ENCODE results near the gene SPTBN1.
"Not testable (repeated sequence)": the region's sequence is repeated elsewhere in the genome, so short reads cannot be mapped to it uniquely, and the experiment has no call there.

Gene SPTBN1

GRCh38 chr2:54471221-54471711 lies 15.1 kb downstream of the SPTBN1 start:
- FAIRE-seq: no peak

DNA sequence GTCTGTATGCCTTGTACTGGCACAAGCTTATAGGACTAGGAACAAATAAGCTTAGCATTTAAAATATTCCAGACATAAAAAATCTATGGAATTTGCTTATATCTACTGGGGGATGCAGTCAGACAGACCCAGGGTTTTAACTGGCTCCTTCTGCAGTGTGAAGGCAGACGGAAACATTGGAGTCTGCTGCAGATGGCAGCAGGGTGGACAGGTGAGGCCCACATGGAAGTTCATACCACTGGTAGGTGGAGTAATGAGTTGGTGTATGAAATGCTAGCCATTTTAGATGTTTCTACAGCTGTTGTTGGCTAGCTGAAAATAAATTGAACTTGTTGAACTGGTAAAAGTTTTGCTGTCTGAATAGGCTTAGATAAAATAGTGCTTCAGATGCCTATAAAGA lies 17.7 kb downstream of the SPTBN1 start:
- FAIRE-seq: no peak

GRCh38 chr2:54475285-54475684 lies 19.2 kb downstream of the SPTBN1 start:
- FAIRE-seq: no peak

DNA sequence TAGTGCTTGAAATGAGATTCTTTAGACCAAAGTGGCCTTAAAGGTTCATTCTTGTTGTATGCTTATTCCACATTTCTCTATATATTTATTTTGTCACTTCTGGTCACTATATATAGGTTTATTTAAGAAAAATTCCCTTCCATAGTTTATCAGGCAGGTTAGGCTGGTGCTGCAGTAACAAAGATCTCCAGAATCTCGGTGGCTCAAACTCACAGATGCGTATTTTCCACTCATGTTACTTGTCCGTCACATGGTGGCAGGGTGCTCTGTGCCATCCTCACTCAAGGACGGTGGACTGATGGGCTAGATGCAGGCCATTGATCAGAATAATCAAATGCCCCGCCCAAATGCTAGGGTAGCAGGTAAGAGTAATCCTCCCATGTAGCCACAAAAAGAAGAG lies 19.8 kb downstream of the SPTBN1 start:
- FAIRE-seq: no peak

DNA sequence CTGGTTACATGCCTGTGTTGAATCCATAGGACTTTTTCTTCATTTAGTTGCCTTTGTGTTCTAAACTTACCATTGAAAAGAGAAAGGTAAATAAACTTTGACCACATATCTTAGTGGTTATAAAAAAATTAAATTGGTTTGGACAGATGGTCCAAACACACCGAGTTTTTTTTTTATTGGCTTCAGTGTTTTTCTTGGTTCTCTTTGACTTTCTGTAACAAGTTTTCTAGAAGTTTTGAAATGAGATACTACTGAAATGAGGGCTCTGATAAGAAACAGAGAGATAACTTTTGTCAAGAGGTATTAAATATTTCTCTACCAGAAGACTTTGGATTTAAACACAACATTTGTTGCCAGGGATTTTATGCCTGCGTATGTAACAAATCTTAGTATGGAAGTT lies 20.7 kb downstream of the SPTBN1 start:
- no peak for FAIRE-seq

GRCh38 chr2:54477896-54478295 lies 21.8 kb downstream of the SPTBN1 start:
- no peak for FAIRE-seq

DNA sequence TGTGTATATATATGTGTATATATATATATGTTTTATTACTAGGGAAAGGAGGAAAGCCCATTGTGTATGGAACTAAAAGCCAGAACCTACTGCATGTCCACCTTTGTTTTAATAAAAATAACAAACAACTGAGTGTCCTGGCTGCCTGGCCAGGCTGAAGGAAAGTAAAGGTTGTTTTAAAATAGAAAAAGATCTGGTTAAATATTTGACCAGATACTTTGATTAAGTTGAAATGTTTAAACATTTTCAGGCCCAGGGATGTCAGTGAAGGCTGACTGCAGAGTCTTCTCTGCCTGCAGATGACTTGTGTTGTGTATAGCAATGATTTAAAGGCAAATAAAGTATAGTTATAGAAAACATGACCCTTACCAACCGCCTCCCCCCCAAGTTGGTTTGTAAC lies 22.8 kb downstream of the SPTBN1 start:
- FAIRE-seq: no peak

GRCh38 chr2:54479424-54479823 lies 23.3 kb downstream of the SPTBN1 start:
- FAIRE-seq: no peak

DNA sequence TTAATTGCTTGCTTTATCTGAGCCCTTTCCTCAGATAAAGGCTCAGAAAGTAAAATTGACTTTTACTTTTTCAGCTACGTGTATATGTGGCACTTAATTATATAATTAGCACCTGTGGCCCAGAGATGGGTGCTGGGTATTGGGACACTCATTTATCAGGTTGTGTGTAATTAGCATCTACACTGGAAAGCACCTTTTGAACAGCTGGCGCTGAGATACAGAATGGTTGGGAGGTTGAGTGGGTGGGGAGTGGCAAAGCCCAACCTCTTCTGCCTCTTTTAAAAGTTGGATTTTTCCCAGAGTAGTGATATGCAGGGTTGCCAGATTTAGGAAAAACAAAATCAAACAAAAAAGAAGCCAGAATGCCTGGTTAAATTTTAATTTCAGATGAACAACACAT lies 23.9 kb downstream of the SPTBN1 start:
- no peak for FAIRE-seq

DNA sequence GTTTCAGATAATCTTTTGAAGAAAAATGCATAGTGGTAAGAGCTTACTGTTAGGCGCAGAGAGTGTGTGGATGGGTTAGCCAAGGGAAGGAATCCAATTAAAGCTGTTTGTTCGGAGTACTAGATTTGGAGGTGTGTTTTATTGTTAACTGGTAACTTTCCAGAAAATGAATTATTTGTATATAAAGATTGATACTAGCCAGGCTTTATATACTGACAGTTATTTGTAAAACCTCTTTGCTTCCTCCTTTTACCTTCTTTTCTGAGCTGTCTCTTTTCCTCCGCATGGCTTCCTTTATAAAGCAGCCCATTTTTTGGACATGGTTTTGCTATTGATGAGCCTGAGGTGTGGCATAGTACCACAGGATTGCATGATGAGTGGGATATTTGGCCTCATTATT lies 25.6 kb downstream of the SPTBN1 start:
- FAIRE-seq: no peak

- no peak for FAIRE-seq
Measured at GRCh38 chr2:54482715-54483114, 26.6 kb downstream of the SPTBN1 start.

- no peak for FAIRE-seq
Measured at GRCh38 chr2:54483426-54483825, 27.3 kb downstream of the SPTBN1 start.

DNA sequence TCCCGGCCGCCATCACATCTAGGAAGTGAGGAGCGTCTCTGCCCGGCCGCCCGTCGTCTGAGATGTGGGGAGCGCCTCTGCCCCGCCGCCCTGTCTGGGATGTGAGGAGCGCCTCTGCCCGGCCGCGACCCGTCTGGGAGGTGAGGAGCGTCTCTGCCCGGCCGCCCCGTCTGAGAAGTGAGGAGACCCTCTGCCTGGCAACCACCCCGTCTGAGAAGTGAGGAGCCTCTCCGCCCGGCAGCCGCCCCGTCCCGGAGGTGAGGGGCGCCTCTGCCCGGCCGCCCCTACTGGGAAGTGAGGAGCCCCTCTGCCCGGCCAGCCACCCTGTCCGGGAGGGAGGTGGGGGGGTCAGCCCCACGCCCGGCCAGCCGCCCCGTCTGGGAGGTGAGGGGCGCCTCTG lies 29.6 kb downstream of the SPTBN1 start:
- FAIRE-seq: not testable (repeated sequence)

GRCh38 chr2:54486766-54487165 lies 30.6 kb downstream of the SPTBN1 start:
- no peak for FAIRE-seq

DNA sequence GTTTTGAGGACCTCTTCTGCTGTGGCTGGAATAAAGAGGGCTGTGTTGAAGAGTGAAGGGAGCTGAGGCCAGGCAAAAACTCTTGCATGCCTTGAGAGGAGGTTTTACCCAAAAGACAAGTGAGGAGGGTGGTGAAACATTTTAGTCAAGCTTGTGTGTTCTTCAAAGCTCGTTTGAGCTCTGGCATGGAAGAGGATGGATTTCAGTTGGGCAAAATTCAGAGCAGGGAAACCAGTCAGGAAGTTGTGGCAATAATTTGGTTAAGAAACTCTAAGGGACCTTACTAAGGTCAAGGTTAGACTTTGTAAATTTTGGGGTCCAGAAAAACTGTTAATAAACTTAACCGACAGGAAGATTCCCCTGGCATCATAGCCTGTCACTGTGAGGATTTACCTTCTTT lies 34.7 kb downstream of the SPTBN1 start:
- no peak for FAIRE-seq

GRCh38 chr2:54492335-54492734 lies 36.2 kb downstream of the SPTBN1 start:
- no peak for FAIRE-seq

DNA sequence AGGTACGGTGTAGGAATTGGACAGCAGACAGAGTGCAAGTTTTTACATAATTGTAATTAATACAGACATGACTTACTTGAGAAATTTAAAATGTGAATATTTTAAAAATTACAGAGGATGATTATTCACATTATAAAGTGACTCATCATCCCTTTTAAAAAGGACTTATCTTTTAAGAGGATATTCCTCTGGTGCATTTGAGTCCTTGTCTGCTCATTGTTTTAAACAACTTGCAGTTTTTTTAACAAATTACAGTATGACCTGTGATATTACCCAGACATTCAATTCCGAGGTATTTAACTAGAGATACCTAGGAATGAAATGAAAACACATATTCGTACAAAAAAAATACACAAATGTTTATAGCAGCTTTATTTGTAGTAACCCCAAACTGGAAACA lies 38.0 kb downstream of the SPTBN1 start:
- FAIRE-seq: no peak

- no peak for FAIRE-seq
Measured at GRCh38 chr2:54496920-54497319, 40.8 kb downstream of the SPTBN1 start.

- no peak for FAIRE-seq
Measured at GRCh38 chr2:54497763-54498680, 41.9 kb downstream of the SPTBN1 start.

GRCh38 chr2:54499661-54500060 lies 43.5 kb downstream of the SPTBN1 start:
- FAIRE-seq: no peak

- no peak for FAIRE-seq
Measured at GRCh38 chr2:54500404-54501205, 44.5 kb downstream of the SPTBN1 start.

DNA sequence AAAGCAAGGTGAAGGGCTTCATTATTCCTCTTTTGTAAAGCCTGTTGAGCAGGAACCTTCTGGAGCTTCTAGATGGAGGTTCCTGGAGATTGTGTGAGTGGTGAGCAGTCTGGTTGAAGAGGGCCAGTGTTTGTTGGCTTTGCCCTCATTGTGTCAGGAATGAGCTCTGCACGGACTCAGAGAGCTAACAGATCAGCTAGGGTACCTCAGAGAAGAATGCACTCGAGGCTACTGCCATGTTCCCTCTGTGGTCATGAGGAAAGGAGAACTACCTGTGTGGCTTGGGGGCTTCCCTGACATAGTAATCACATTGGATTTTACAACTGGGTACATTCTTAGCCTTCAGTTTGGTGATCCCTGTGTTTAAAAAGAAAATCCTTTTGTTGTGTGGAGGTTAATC lies 46.6 kb downstream of the SPTBN1 start:
- FAIRE-seq: no peak

GRCh38 chr2:54503192-54503591 lies 47.1 kb downstream of the SPTBN1 start:
- FAIRE-seq: no peak

DNA sequence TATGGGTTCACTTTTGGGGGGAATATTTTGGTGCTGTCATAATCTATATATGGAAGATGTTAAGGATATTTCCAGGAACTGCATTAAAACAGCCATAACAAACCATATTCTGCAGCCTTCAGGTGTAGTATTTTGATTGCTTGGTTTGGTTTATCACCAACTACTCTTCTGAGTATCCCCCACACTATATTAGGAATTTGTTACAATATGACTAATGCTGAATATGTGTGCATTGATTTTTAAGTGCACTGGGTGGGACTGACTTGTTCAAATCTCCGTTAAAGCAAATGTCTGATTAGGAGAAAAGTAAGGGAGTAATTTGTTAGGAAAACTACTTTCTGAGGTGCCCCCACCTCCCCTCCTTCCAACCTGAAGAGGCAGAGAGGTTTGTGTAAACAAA lies 47.7 kb downstream of the SPTBN1 start:
- FAIRE-seq: no peak
